T-cell (primary cell): ENCODE measurements around the gene ATP2C1. TPM values are rescaled to one million over a fixed set of nuclear protein-coding genes. Genes with fewer than 3 reads are reported as not detected.
"Not testable (repeated sequence)": the region's sequence is repeated elsewhere in the genome, so short reads cannot be mapped to it uniquely, and the experiment has no call there.

Experiments used
- ATAC-seq, 4 experiments: fragments of 200-7000 bp in 3 of 4; fragments of 150-1000 bp in 1 of 4; cut with Tn5 transposase; replicated peaks in 1 of 4; 1 replicate in 3 of 4; 2 replicates in 1 of 4; pipeline ENCODE4 v1.10.0; 2021; ENCODE audit warnings: moderate library complexity in 3 of 4, mild to moderate bottlenecking in 2 of 4, moderate number of reproducible peaks in 1 of 4
- CTCF ChIA-PET, 2 donors: fragments of 300-600 bp; sonication (Branson Sonifier 250); formaldehyde crosslinking; loops; one replicate each; lab custom pipeline; 2022; ENCODE audit warnings: antibody characterized with exemption in 2 of 2; lab: Charles Lee
- POLR2A ChIA-PET, 2 donors: fragments of 300-600 bp; sonication (Branson Sonifier 250); formaldehyde crosslinking; loops; one replicate each; lab custom pipeline; 2022; ENCODE audit warnings: antibody characterized with exemption in 2 of 2; lab: Charles Lee
- DNase-seq, 35 experiments: peaks; one replicate each; pipeline versions ENCODE4 v3.0.0 to v3.0.0-alpha.2; 2013 to 2023
- H3K27ac ChIP-seq: one replicate; pipeline ENCODE4 v1.5.1; 2013; ENCODE audit warnings: low read length
- H3K27me3 ChIP-seq, 2 experiments: replicated peaks in 1 of 2; 1 replicate in 1 of 2; 2 replicates in 1 of 2; pipeline versions ENCODE4 v1.6.1 to v1.7.0; 2013; ENCODE audit warnings: low read length in 1 of 2, mixed read lengths in 1 of 2; ENCODE audit not compliant: control insufficient read depth in 2 of 2, insufficient read depth in 2 of 2; ENCODE audit errors: extremely low read depth in 1 of 2
- H3K36me3 ChIP-seq, 2 donors: 1 replicate in 1 of 2; 2 replicates in 1 of 2; pipeline versions ENCODE4 v1.6.1 to v1.7.0; 2013; ENCODE audit warnings: low read length in 1 of 2; ENCODE audit not compliant: control insufficient read depth in 2 of 2, insufficient read depth in 1 of 2; ENCODE audit errors: extremely low read depth in 1 of 2
- H3K4me1 ChIP-seq, 2 experiments: 1 replicate in 1 of 2; 2 replicates in 1 of 2; pipeline versions ENCODE4 v1.6.1 to v1.7.0; 2013; ENCODE audit warnings: low read length in 2 of 2, mixed read lengths in 1 of 2; ENCODE audit not compliant: insufficient read depth in 2 of 2, control insufficient read depth in 1 of 2; ENCODE audit errors: extremely low read depth in 1 of 2
- H3K4me3 ChIP-seq, 2 donors: 1 replicate in 1 of 2; 2 replicates in 1 of 2; pipeline versions ENCODE4 v1.5.1 to v1.7.0; 2013; ENCODE audit warnings: mild to moderate bottlenecking in 2 of 2, low read length in 1 of 2, moderate library complexity in 1 of 2; ENCODE audit not compliant: control insufficient read depth in 1 of 2; ENCODE audit errors: extremely low read depth in 1 of 2
- H3K9me3 ChIP-seq: 2 replicates; pipeline ENCODE4 v1.7.0; 2013
- H3K27ac Mint-ChIP-seq, 2 donors: one replicate each; pipeline ENCODE4 v1.8.0; 2020 to 2021; ENCODE audit warnings: mild to moderate bottlenecking in 2 of 2, mixed read lengths in 2 of 2
- H3K27me3 Mint-ChIP-seq, 2 donors: one replicate each; pipeline ENCODE4 v1.8.0; 2021 to 2022; ENCODE audit warnings: mixed read lengths in 2 of 2
- H3K36me3 Mint-ChIP-seq: one replicate; pipeline ENCODE4 v1.8.0; 2021; ENCODE audit warnings: mixed read lengths
- H3K4me1 Mint-ChIP-seq, 3 donors: one replicate each; pipeline ENCODE4 v1.8.0; 2020 to 2022; ENCODE audit warnings: mixed read lengths in 3 of 3, mild to moderate bottlenecking in 1 of 3
- H3K4me3 Mint-ChIP-seq, 3 donors: one replicate each; pipeline ENCODE4 v1.8.0; 2020 to 2022; ENCODE audit warnings: mild to moderate bottlenecking in 3 of 3, mixed read lengths in 3 of 3, moderate library complexity in 3 of 3
- H3K9me3 Mint-ChIP-seq, 3 donors: one replicate each; pipeline ENCODE4 v1.8.0; 2020 to 2022; ENCODE audit warnings: mixed read lengths in 3 of 3
- WGBS: methylation state at CpG from one replicate; pipeline ENCODE4 v1.1.5; 2013; ENCODE audit warnings: missing lambda C conversion rate; ENCODE audit not compliant: insufficient coverage; 5-methylcytosine and 5-hydroxymethylcytosine counted together
- total RNA-seq, 35 experiments: library from RNA in 6 of 35; stranded (reverse) in 6 of 35; fragments of 120-200 nt in 1 of 35; gene quantifications; one replicate each; pipeline versions ENCODE4 v1.2.1 to v1.2.4 and lab custom pipeline; 2013 to 2026

ATP2C1 gene
- total RNA-seq, 5 donors from 2014 or later (not counting 1 experiment from before 2014, with no cell fraction given), result 36.4 to 60.1 (median 42.6) TPM

GRCh38 chr3:131036200-131036816 is 142.4 kb downstream of the ATP2C1 start:
- H3K9me3 ChIP-seq, result no peaks in the 10 kb centered on the region
- H3K27ac Mint-ChIP-seq, result no peak overlapping the region
- H3K36me3 ChIP-seq, result no peaks in the 10 kb centered on the region
- peaks cover 0 to 3% (median 1%) of the 10 kb centered on the region in 3 donors for H3K9me3 Mint-ChIP-seq
- no CpG with 5 or more reads among the region's 1 CpG for WGBS
- H3K27me3 Mint-ChIP-seq, result no peaks in the 10 kb centered on the region
- no peak overlapping the region for H3K27ac ChIP-seq
- CTCF ChIA-PET, result interaction anchor here in 1 of 2 donors (0.6 to 1.2 kb wide), 3 partner anchors 9 to 185 kb away, joined by 3 to 4 read pairs (median 3); partner anchors contain the start of genes ASTE1 and NEK11
- H3K4me1 ChIP-seq, result no peaks in the 10 kb centered on the region
- no peaks in the 10 kb centered on the region for H3K27me3 ChIP-seq
- ATAC-seq (no peak), DNase-seq (no peak)
- H3K36me3 Mint-ChIP-seq, result peaks cover 9% of the 10 kb centered on the region
- H3K4me3 ChIP-seq, result no peak overlapping the region
- no peak overlapping the region for H3K4me3 Mint-ChIP-seq
- POLR2A ChIA-PET, result interaction anchor here in 1 of 2 donors (1.2 kb wide), 1 partner anchor 11 kb away, joined by 3 read pairs; no protein-coding TSS in a partner anchor
- H3K4me1 Mint-ChIP-seq, result peaks cover 5 to 11% (median 7%) of the 10 kb centered on the region in 3 donors

- H3K4me1 Mint-ChIP-seq, result peaks cover 12 to 17% (median 13%) of the 10 kb centered on the region in 3 donors
- DNase-seq (no peak), ATAC-seq (no peak)
- Histone ChIP-seq H3K36me3 (no peaks in the 10 kb centered on the region), H3K9me3 (no peaks in the 10 kb centered on the region), H3K4me3 (no peak overlapping the region), H3K4me1 (peaks cover 0 to 5% of the 10 kb centered on the region in 2 experiments), H3K27me3 (no peaks in the 10 kb centered on the region), H3K27ac (no peak overlapping the region)
- no peak overlapping the region for H3K4me3 Mint-ChIP-seq
- H3K9me3 Mint-ChIP-seq, result peaks cover 0 to 7% (median 5%) of the 10 kb centered on the region in 3 donors
- POLR2A ChIA-PET, result interaction anchor here (0.6 to 1.2 kb wide), 2 partner anchors 11 to 145 kb away, joined by 3 to 6 read pairs; no protein-coding TSS in a partner anchor
- no CpG with 5 or more reads among the region's 5 CpGs for WGBS
- H3K36me3 Mint-ChIP-seq, result peaks cover 10% of the 10 kb centered on the region
- CTCF ChIA-PET, result interaction anchor here in 1 of 2 donors (0.6 to 1.2 kb wide), 3 partner anchors 10 to 452 kb away, joined by 3 to 4 read pairs (median 3); partner anchors contain the start of genes ASTE1 and NEK11
- no peak overlapping the region for H3K27ac Mint-ChIP-seq
- H3K27me3 Mint-ChIP-seq, result no peaks in the 10 kb centered on the region
Observed at GRCh38 chr3:131036986-131037385, 143.1 kb downstream of the ATP2C1 start.

DNA sequence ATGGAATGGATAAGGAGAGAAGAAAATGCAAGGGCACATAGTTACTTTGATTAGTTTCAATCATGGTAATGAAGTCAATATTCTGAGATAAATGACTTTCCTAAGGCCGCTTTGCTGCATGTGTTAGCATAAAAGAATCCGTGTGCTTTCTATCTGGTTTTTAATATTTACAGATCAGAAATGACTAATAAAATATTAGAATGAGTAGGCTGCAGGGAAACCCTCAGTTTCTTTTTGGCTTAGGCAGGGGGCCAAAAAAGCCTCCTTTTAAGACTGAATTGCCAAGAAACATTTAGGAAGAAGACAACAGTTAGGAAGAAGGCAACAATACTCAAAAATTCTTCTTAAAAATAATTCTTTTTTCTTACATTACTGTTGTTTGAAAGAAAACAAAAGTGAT is 144.4 kb downstream of the ATP2C1 start:
- Mint-ChIP-seq H3K9me3 (peaks cover 3 to 9% (median 7%) of the 10 kb centered on the region in 3 donors), H3K27ac (no peak overlapping the region), H3K36me3 (peaks cover 16% of the 10 kb centered on the region), H3K27me3 (no peaks in the 10 kb centered on the region), H3K4me1 (peaks cover 25 to 27% (median 27%) of the 10 kb centered on the region in 3 donors), H3K4me3 (no peak overlapping the region)
- ChIA-PET CTCF (interaction anchor here in 1 of 2 donors (0.5 kb wide), 1 partner anchor 761 kb away, joined by 4 read pairs; no protein-coding TSS in a partner anchor), POLR2A (no interaction called here)
- Histone ChIP-seq H3K27ac (no peak overlapping the region), H3K27me3 (no peaks in the 10 kb centered on the region), H3K36me3 (no peaks in the 10 kb centered on the region), H3K4me1 (peaks cover 2 to 14% of the 10 kb centered on the region in 2 experiments), H3K9me3 (no peaks in the 10 kb centered on the region), H3K4me3 (no peak overlapping the region)
- no peak for ATAC-seq
- WGBS, result no CpG with 5 or more reads among the region's 2 CpGs
- DNase-seq, result no peak

GRCh38 chr3:131042271-131042985 is 148.5 kb downstream of the ATP2C1 start:
- H3K9me3 ChIP-seq, H3K36me3 ChIP-seq, H3K27me3 Mint-ChIP-seq, H3K27me3 ChIP-seq: not testable (repeated sequence)
- H3K4me3 Mint-ChIP-seq, result peak overlapping the region in 1 of 3 donors; percentile 59
- ATAC-seq, result peak; percentile 78 to 99 (median 92)
- peaks cover 32 to 36% (median 34%) of the 10 kb centered on the region in 3 donors for H3K4me1 Mint-ChIP-seq
- peak overlapping the region in 1 of 2 donors; percentile 15 for H3K4me3 ChIP-seq
- peak overlapping the region; percentile 43 for H3K27ac ChIP-seq
- ChIA-PET CTCF (interaction anchor here (0.6 to 2.2 kb wide), 3 partner anchors 9 to 288 kb away, joined by 3 to 12 read pairs (median 9); no protein-coding TSS in a partner anchor), POLR2A (interaction anchor here (0.7 to 1.5 kb wide), 2 partner anchors 18 to 338 kb away, joined by 3 read pairs; no protein-coding TSS in a partner anchor)
- peaks cover 48% of the 10 kb centered on the region for H3K36me3 Mint-ChIP-seq
- H3K9me3 Mint-ChIP-seq, result peaks cover 11 to 42% (median 31%) of the 10 kb centered on the region in 3 donors
- H3K27ac Mint-ChIP-seq, result peak overlapping the region; percentile 89
- DNase-seq, result peak; percentile 7 to 68 (median 43)
- peaks cover 2 to 17% of the 10 kb centered on the region in 2 experiments for H3K4me1 ChIP-seq
- 50% methylated on average over 6 of the region's 10 CpGs for WGBS

- Histone ChIP-seq H3K4me1 (peaks cover 1 to 10% of the 10 kb centered on the region in 2 experiments), H3K4me3 (no peak overlapping the region), H3K36me3 (no peaks in the 10 kb centered on the region), H3K27ac (no peak overlapping the region), H3K9me3 (peaks cover 3% of the 10 kb centered on the region), H3K27me3 (no peaks in the 10 kb centered on the region)
- H3K4me1 Mint-ChIP-seq, result peaks cover 17 to 24% (median 20%) of the 10 kb centered on the region in 3 donors
- ATAC-seq, result no peak
- H3K27me3 Mint-ChIP-seq, result no peaks in the 10 kb centered on the region
- ChIA-PET POLR2A (no interaction called here), CTCF (no interaction called here)
- H3K4me3 Mint-ChIP-seq, result no peak overlapping the region
- H3K36me3 Mint-ChIP-seq, result peaks cover 43% of the 10 kb centered on the region
- peak overlapping the region in 1 of 2 donors; percentile 48 for H3K27ac Mint-ChIP-seq
- WGBS, result 100% methylated on average over 2 of the region's 2 CpGs
- DNase-seq, result no peak
- H3K9me3 Mint-ChIP-seq, result peaks cover 11 to 39% (median 25%) of the 10 kb centered on the region in 3 donors
Observed at GRCh38 chr3:131047582-131047981, 153.7 kb downstream of the ATP2C1 start.

- H3K4me1 ChIP-seq, result peaks cover 0 to 7% of the 10 kb centered on the region in 2 experiments
- H3K4me1 Mint-ChIP-seq, result peaks cover 13 to 19% (median 15%) of the 10 kb centered on the region in 3 donors
- ATAC-seq, result no peak
- H3K36me3 Mint-ChIP-seq, result peaks cover 40% of the 10 kb centered on the region
- H3K27me3 ChIP-seq, result no peaks in the 10 kb centered on the region
- H3K9me3 ChIP-seq, result peaks cover 3% of the 10 kb centered on the region
- H3K4me3 ChIP-seq, result no peak overlapping the region
- WGBS, result 88% methylated on average over 7 of the region's 7 CpGs
- ChIA-PET CTCF (no interaction called here), POLR2A (no interaction called here)
- H3K27ac ChIP-seq, result no peak overlapping the region
- H3K4me3 Mint-ChIP-seq, result no peak overlapping the region
- DNase-seq, result no peak
- H3K27ac Mint-ChIP-seq, result no peak overlapping the region
- no peaks in the 10 kb centered on the region for H3K36me3 ChIP-seq
- H3K9me3 Mint-ChIP-seq, result peaks cover 11 to 39% (median 25%) of the 10 kb centered on the region in 3 donors
- H3K27me3 Mint-ChIP-seq, result no peaks in the 10 kb centered on the region
Observed at GRCh38 chr3:131048030-131048429, 154.1 kb downstream of the ATP2C1 start.
